ENCODE data around the gene ELF4.

ELF4 gene

DNA sequence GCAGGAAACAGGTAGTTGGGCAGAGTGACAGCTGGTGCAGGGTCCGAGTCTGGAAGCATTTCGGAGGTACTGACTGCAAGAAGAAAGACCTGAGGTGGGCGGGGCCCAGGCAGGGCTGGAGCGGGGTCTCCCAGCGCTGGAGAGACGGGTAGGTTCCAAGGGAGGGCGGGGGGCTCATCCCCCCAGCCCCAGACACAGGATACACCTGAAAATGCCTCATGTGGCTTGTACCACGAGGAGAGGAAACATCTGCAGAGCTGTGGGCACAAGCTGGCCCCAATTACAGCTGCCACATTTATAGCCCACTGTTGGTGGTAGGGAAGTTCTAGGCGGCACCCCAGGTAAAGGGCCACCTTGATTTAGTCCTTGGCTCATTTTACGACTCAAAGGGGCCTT is 38.0 kb downstream of the ELF4 start:
- H3K27ac ChIP-seq (ENCODE audit: extremely low read depth, low read depth, low read length), result no peak overlapping the region
- H3K4me1 ChIP-seq (ENCODE audit: control insufficient read depth, insufficient read depth, low read length), result no peaks in the 10 kb centered on the region
- H3K9me3 ChIP-seq (ENCODE audit: control insufficient read depth, insufficient read depth, low read depth, low read length), result no peaks in the 10 kb centered on the region
- H3K4me3 ChIP-seq (ENCODE audit: low read depth, low read length), result no peak overlapping the region
- ChIA-PET POLR2A (no interaction called here), CTCF (no interaction called here)
- no peak for TF ChIP-seq ZNF560 (tag by site-specific recombination; IDR thresholded peaks at IDR 0.05; ENCODE audit: borderline replicate concordance)
- TF ChIP-seq, protein P1, sequence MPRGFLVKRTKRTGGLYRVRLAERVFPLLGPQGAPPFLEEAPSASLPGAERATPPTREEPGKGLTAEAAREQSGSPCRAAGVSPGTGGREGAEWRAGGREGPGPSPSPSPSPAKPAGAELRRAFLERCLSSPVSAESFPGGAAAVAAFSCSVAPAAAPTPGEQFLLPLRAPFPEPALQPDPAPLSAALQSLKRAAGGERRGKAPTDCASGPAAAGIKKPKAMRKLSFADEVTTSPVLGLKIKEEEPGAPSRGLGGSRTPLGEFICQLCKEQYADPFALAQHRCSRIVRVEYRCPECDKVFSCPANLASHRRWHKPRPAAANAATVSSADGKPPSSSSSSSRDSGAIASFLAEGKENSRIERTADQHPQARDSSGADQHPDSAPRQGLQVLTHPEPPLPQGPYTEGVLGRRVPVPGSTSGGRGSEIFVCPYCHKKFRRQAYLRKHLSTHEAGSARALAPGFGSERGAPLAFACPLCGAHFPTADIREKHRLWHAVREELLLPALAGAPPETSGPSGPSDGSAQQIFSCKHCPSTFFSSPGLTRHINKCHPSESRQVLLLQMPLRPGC (tag by site-specific recombination; IDR thresholded peaks at IDR 0.05), result no peak
- no peak for TF ChIP-seq ZBTB21 (tag by site-specific recombination; IDR thresholded peaks at IDR 0.05)
- TF ChIP-seq SP2 (tag by site-specific recombination; IDR thresholded peaks at IDR 0.05), result no peak
- TF ChIP-seq, protein P2, sequence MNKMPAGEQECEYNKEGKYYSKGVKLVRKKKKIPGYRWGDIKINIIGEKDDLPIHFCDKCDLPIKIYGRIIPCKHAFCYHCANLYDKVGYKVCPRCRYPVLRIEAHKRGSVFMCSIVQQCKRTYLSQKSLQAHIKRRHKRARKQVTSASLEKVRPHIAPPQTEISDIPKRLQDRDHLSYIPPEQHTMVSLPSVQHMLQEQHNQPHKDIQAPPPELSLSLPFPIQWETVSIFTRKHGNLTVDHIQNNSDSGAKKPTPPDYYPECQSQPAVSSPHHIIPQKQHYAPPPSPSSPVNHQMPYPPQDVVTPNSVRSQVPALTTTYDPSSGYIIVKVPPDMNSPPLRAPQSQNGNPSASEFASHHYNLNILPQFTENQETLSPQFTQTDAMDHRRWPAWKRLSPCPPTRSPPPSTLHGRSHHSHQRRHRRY (tag by site-specific recombination; IDR thresholded peaks at IDR 0.05), result no peak
- TF ChIP-seq SETDB1 (IDR thresholded peaks at IDR 0.05; ENCODE audit: insufficient read length, low read length), result no peak
- TF ChIP-seq ZBTB8A (tag by site-specific recombination; IDR thresholded peaks at IDR 0.05), result no peak
- TF ChIP-seq ZIC2 (tag by site-specific recombination; IDR thresholded peaks at IDR 0.05), result no peak
- no peak for TF ChIP-seq ZSCAN30 (tag by site-specific recombination; IDR thresholded peaks at IDR 0.05)
- no peak for TF ChIP-seq ZNF654 (tag by site-specific recombination; IDR thresholded peaks at IDR 0.05; ENCODE audit: low read depth)
- TF ChIP-seq ZNF121 (tag by site-specific recombination; IDR thresholded peaks at IDR 0.05), result no peak
- TF ChIP-seq, protein P3, sequence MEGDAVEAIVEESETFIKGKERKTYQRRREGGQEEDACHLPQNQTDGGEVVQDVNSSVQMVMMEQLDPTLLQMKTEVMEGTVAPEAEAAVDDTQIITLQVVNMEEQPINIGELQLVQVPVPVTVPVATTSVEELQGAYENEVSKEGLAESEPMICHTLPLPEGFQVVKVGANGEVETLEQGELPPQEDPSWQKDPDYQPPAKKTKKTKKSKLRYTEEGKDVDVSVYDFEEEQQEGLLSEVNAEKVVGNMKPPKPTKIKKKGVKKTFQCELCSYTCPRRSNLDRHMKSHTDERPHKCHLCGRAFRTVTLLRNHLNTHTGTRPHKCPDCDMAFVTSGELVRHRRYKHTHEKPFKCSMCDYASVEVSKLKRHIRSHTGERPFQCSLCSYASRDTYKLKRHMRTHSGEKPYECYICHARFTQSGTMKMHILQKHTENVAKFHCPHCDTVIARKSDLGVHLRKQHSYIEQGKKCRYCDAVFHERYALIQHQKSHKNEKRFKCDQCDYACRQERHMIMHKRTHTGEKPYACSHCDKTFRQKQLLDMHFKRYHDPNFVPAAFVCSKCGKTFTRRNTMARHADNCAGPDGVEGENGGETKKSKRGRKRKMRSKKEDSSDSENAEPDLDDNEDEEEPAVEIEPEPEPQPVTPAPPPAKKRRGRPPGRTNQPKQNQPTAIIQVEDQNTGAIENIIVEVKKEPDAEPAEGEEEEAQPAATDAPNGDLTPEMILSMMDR (tag by site-specific recombination; IDR thresholded peaks at IDR 0.05), result no peak
- TF ChIP-seq ZNF658 (tag by site-specific recombination; IDR thresholded peaks at IDR 0.05), result no peak
- TF ChIP-seq ZNF585B (tag by site-specific recombination; IDR thresholded peaks at IDR 0.05), result no peak
- peaks cover 3 to 39% of the 10 kb centered on the region in 2 experiments; a peak in 2 of 3 replicates for H3K36me3 ChIP-seq (ENCODE audit: control insufficient read depth in 2 of 2, insufficient read depth in 1 of 2, low read length in 2 of 2)

DNA sequence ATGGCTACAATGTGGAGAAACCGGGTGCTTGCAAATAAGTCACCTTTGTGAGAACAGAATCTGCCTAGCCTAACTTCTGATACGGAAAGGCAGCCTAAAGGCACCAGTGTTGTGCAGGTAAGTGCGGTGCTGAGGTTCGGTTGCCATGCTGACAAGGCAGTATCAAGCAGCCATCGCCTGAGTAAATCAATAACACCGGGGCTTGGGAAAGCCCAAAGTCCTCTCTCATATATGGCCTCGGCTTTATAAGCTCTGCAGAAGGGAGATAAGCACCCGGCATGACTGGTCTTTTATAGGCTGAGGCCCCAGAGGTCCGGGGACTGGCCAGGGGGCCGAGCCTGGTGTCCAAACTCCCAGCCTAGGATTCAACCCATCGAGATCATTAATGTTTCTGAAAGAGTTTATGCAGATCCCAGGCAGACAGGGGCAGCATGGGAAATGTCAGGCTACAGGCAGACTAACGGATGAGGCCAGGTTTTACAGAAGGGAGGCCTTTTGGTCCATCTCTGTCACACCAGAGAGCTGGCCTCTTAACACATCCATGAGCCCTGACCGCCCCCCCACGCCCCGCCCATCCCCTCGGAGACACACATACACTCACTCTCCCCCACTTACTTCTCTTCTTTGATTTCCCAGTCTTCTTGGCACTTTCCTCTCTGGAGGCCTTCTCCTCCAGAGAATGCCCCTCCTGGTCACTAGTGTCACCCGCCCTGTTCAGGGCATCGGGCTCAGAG is 38.5 kb downstream of the ELF4 start:
- Histone ChIP-seq H3K36me3 (ENCODE audit: control insufficient read depth in 2 of 2, insufficient read depth in 1 of 2, low read length in 2 of 2) (peaks cover 3 to 45% of the 10 kb centered on the region in 2 experiments; a peak in 2 of 3 replicates), H3K9me3 (ENCODE audit: control insufficient read depth, insufficient read depth, low read depth, low read length) (no peaks in the 10 kb centered on the region), H3K4me3 (ENCODE audit: low read depth, low read length) (no peak overlapping the region), H3K27ac (ENCODE audit: extremely low read depth, low read depth, low read length) (no peak overlapping the region), H3K4me1 (ENCODE audit: control insufficient read depth, insufficient read depth, low read length) (no peaks in the 10 kb centered on the region)
- POLR2A ChIA-PET, result no interaction called here
- CTCF ChIA-PET, result interaction anchor here (1.1 kb wide), 1 partner anchor 11 kb away, joined by 4 read pairs; no protein-coding TSS in a partner anchor
- TF ChIP-seq, protein P4, sequence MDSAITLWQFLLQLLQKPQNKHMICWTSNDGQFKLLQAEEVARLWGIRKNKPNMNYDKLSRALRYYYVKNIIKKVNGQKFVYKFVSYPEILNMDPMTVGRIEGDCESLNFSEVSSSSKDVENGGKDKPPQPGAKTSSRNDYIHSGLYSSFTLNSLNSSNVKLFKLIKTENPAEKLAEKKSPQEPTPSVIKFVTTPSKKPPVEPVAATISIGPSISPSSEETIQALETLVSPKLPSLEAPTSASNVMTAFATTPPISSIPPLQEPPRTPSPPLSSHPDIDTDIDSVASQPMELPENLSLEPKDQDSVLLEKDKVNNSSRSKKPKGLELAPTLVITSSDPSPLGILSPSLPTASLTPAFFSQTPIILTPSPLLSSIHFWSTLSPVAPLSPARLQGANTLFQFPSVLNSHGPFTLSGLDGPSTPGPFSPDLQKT (IDR thresholded peaks at IDR 0.05; ENCODE audit: borderline replicate concordance, low read depth, low read length), result no peak
- TF ChIP-seq, protein P5, sequence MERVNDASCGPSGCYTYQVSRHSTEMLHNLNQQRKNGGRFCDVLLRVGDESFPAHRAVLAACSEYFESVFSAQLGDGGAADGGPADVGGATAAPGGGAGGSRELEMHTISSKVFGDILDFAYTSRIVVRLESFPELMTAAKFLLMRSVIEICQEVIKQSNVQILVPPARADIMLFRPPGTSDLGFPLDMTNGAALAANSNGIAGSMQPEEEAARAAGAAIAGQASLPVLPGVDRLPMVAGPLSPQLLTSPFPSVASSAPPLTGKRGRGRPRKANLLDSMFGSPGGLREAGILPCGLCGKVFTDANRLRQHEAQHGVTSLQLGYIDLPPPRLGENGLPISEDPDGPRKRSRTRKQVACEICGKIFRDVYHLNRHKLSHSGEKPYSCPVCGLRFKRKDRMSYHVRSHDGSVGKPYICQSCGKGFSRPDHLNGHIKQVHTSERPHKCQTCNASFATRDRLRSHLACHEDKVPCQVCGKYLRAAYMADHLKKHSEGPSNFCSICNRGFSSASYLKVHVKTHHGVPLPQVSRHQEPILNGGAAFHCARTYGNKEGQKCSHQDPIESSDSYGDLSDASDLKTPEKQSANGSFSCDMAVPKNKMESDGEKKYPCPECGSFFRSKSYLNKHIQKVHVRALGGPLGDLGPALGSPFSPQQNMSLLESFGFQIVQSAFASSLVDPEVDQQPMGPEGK (tag by site-specific recombination; IDR thresholded peaks at IDR 0.05), result no peak
- TF ChIP-seq ZNF10 (tag by site-specific recombination; IDR thresholded peaks at IDR 0.05), result no peak
- no peak for TF ChIP-seq OVOL3 (tag by site-specific recombination; IDR thresholded peaks at IDR 0.05)
- no peak for TF ChIP-seq ZNF670 (tag by site-specific recombination; IDR thresholded peaks at IDR 0.05; ENCODE audit: low read depth)
- TF ChIP-seq ZNF214 (tag by site-specific recombination; IDR thresholded peaks at IDR 0.05; ENCODE audit: borderline replicate concordance), result no peak
- TF ChIP-seq ZNF223 (tag by site-specific recombination; IDR thresholded peaks at IDR 0.05), result no peak
- no peak for TF ChIP-seq ZNF776 (tag by site-specific recombination; IDR thresholded peaks at IDR 0.05; ENCODE audit: borderline replicate concordance)
- no peak for TF ChIP-seq PRDM1 (tag by site-specific recombination; IDR thresholded peaks at IDR 0.05)
- no peak for TF ChIP-seq ZNF391 (tag by site-specific recombination; IDR thresholded peaks at IDR 0.05; ENCODE audit: borderline replicate concordance, low read depth)
- TF ChIP-seq ZNF175 (tag by site-specific recombination; IDR thresholded peaks at IDR 0.05), result no peak
- TF ChIP-seq, protein P6, sequence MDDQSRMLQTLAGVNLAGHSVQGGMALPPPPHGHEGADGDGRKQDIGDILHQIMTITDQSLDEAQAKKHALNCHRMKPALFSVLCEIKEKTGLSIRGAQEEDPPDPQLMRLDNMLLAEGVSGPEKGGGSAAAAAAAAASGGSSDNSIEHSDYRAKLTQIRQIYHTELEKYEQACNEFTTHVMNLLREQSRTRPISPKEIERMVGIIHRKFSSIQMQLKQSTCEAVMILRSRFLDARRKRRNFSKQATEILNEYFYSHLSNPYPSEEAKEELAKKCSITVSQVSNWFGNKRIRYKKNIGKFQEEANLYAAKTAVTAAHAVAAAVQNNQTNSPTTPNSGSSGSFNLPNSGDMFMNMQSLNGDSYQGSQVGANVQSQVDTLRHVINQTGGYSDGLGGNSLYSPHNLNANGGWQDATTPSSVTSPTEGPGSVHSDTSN (CRISPR knock-in tag; IDR thresholded peaks at IDR 0.05), result no peak
- TF ChIP-seq ZNF48 (tag by site-specific recombination; IDR thresholded peaks at IDR 0.05), result no peak
